Measurements from ENCODE around the gene PM20D2. TPM values are rescaled to one million over a fixed set of nuclear protein-coding genes. Genes with fewer than 3 reads are reported as not detected.

PM20D2 gene
- total and polyA plus RNA-seq, 4 donors: 3.1 to 21.5 (median 6.6) TPM

DNA sequence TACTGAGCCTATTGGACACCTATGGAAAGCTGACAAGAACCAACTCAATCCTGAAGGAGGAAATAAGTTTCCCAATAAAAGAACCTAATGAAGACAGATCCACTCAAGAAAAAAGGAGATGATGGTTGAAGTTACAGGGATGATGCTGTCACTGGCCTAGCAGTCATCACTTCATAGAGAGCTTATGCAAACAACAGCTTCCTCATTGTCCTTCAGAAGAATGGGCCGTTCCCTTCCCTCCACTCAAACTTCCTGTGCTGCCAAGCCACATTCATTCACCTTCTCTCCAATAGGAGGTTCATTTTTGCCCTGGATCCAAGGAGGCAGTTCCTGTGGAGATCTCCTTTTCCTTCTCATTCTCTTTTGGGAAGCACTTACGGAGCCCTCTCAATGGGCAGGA, 13.8 kb upstream of the PM20D2 start:
- TF ChIP-seq, protein P1, sequence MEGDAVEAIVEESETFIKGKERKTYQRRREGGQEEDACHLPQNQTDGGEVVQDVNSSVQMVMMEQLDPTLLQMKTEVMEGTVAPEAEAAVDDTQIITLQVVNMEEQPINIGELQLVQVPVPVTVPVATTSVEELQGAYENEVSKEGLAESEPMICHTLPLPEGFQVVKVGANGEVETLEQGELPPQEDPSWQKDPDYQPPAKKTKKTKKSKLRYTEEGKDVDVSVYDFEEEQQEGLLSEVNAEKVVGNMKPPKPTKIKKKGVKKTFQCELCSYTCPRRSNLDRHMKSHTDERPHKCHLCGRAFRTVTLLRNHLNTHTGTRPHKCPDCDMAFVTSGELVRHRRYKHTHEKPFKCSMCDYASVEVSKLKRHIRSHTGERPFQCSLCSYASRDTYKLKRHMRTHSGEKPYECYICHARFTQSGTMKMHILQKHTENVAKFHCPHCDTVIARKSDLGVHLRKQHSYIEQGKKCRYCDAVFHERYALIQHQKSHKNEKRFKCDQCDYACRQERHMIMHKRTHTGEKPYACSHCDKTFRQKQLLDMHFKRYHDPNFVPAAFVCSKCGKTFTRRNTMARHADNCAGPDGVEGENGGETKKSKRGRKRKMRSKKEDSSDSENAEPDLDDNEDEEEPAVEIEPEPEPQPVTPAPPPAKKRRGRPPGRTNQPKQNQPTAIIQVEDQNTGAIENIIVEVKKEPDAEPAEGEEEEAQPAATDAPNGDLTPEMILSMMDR (IDR thresholded peaks at IDR 0.05; ENCODE audit: control extremely low read depth, extremely low read depth): no peak
- no peaks in the 10 kb centered on the region for H3K36me3 ChIP-seq (ENCODE audit: control insufficient read depth in 4 of 4, insufficient read depth in 4 of 4, low read length in 4 of 4)
- no peaks in the 10 kb centered on the region for H3K4me1 ChIP-seq (ENCODE audit: control insufficient read depth in 5 of 5, insufficient read depth in 5 of 5, low read length in 5 of 5)
- 53 to 68% methylated on average over 2 of the region's 2 CpGs for WGBS, 2 donors
- DNase-seq (no peak), ATAC-seq (ENCODE audit: insufficient read depth, low FRiP score) (no peak)
- H3K4me3 ChIP-seq: no peak overlapping the region
- no peaks in the 10 kb centered on the region for H3K27me3 ChIP-seq (ENCODE audit: control insufficient read depth in 3 of 3, insufficient read depth in 3 of 3, low read length in 2 of 3)
- peaks cover 0 to 2% (median 0%) of the 10 kb centered on the region in 4 donors for H3K9me3 ChIP-seq (ENCODE audit: control insufficient read depth in 4 of 4, insufficient read depth in 3 of 4, low read length in 3 of 4)
- H3K9ac ChIP-seq (ENCODE audit: insufficient read depth in 1 of 2, low read length in 2 of 2): no peak overlapping the region
- no peak overlapping the region for H3K27ac ChIP-seq (ENCODE audit: low read depth in 1 of 2, low read length in 1 of 2)

DNA sequence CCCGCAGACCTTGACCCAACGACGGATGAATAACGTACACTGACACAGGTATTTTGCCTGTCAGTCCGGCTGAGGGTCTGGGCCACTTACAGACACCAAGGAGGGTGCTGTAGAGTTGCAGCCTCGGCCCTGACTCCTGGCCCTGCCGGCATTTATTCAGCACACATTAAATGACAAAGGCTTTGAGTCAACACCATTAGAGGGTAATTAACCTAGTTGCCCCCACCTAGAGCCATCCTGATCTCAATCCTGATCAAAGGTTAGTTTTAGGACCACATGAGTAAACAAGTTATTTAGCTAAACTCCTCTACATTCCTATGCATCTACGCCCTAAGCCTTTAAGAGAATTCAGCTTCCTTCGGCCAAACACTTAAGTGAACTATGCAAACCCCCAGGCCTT, 11.9 kb upstream of the PM20D2 start:
- H3K4me1 ChIP-seq (ENCODE audit: control insufficient read depth in 5 of 5, insufficient read depth in 5 of 5, low read length in 5 of 5): no peaks in the 10 kb centered on the region
- DNase-seq (no peak), ATAC-seq (ENCODE audit: insufficient read depth, low FRiP score) (no peak)
- TF ChIP-seq, protein P1 (IDR thresholded peaks at IDR 0.05; ENCODE audit: control extremely low read depth, extremely low read depth): no peak
- no peak overlapping the region for H3K27ac ChIP-seq (ENCODE audit: low read depth in 1 of 2, low read length in 1 of 2)
- no peak overlapping the region for H3K9ac ChIP-seq (ENCODE audit: insufficient read depth in 1 of 2, low read length in 2 of 2)
- 91 to 94% methylated on average over 9 of the region's 9 CpGs for WGBS, 2 donors
- no peaks in the 10 kb centered on the region for H3K27me3 ChIP-seq (ENCODE audit: control insufficient read depth in 3 of 3, insufficient read depth in 3 of 3, low read length in 2 of 3)
- H3K36me3 ChIP-seq (ENCODE audit: control insufficient read depth in 4 of 4, insufficient read depth in 4 of 4, low read length in 4 of 4): no peaks in the 10 kb centered on the region
- H3K4me3 ChIP-seq: no peak overlapping the region
- H3K9me3 ChIP-seq (ENCODE audit: control insufficient read depth in 4 of 4, insufficient read depth in 3 of 4, low read length in 3 of 4): peaks cover 0 to 2% (median 0%) of the 10 kb centered on the region in 4 donors

DNA sequence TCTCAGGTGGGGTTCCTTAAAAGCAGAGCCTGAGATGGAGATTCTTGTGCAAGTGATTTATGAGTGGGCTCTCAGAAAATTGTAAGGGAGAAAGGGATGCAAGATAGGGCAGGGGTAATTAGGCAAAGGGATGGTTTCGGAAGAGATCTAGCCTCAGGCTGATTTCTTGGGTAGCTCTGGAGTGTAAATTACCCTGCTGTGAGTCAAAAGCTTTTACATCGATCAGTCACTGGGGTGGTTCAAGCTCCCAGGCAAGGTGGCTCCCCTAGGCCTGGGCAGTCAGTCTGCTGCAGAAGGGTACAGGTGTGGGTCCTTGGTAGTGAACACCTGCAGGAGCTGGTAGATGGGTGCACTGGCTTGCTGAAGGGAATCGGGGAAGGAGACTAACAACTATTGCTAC, 11.1 kb upstream of the PM20D2 start:
- H3K9me3 ChIP-seq (ENCODE audit: control insufficient read depth in 4 of 4, insufficient read depth in 3 of 4, low read length in 3 of 4): peaks cover 0 to 2% (median 0%) of the 10 kb centered on the region in 4 donors
- DNase-seq (no peak), ATAC-seq (ENCODE audit: insufficient read depth, low FRiP score) (no peak)
- WGBS, 2 donors: 96% methylated on average over 3 of the region's 3 CpGs
- no peak overlapping the region for H3K27ac ChIP-seq (ENCODE audit: low read depth in 1 of 2, low read length in 1 of 2)
- TF ChIP-seq, protein P1 (IDR thresholded peaks at IDR 0.05; ENCODE audit: control extremely low read depth, extremely low read depth): no peak
- no peaks in the 10 kb centered on the region for H3K36me3 ChIP-seq (ENCODE audit: control insufficient read depth in 4 of 4, insufficient read depth in 4 of 4, low read length in 4 of 4)
- no peak overlapping the region for H3K9ac ChIP-seq (ENCODE audit: insufficient read depth in 1 of 2, low read length in 2 of 2)
- no peaks in the 10 kb centered on the region for H3K27me3 ChIP-seq (ENCODE audit: control insufficient read depth in 3 of 3, insufficient read depth in 3 of 3, low read length in 2 of 3)
- H3K4me3 ChIP-seq: no peak overlapping the region
- H3K4me1 ChIP-seq (ENCODE audit: control insufficient read depth in 5 of 5, insufficient read depth in 5 of 5, low read length in 5 of 5): no peaks in the 10 kb centered on the region

DNA sequence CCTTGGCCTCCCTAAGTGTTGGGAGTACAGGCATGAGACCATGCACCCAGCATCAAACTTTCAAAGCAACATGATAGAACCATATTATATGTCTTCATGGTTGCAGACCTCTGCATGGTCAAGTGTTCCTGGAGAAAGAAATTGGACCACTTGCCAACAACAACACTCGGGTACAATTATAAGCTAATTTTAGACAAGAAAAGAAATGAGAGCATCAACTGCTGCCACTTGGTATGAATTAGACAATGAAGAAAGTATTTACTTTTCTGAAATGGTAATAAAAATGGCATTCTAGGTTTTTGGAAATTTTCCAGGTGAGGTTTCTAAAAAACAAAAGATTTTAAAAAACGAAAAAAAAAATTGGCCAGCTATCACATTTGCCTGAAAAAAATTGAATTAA, 7.7 kb upstream of the PM20D2 start:
- TF ChIP-seq, protein P1 (IDR thresholded peaks at IDR 0.05; ENCODE audit: control extremely low read depth, extremely low read depth): no peak
- ATAC-seq (ENCODE audit: insufficient read depth, low FRiP score) (no peak), DNase-seq (no peak)
- Histone ChIP-seq H3K36me3 (ENCODE audit: control insufficient read depth in 4 of 4, insufficient read depth in 4 of 4, low read length in 4 of 4) (peaks cover 0 to 2% (median 0%) of the 10 kb centered on the region in 4 donors), H3K27ac (ENCODE audit: low read depth in 1 of 2, low read length in 1 of 2) (no peak overlapping the region), H3K4me1 (ENCODE audit: control insufficient read depth in 5 of 5, insufficient read depth in 5 of 5, low read length in 5 of 5) (no peaks in the 10 kb centered on the region), H3K4me3 (no peak overlapping the region), H3K9ac (ENCODE audit: insufficient read depth in 1 of 2, low read length in 2 of 2) (no peak overlapping the region), H3K27me3 (ENCODE audit: control insufficient read depth in 3 of 3, insufficient read depth in 3 of 3, low read length in 2 of 3) (no peaks in the 10 kb centered on the region), H3K9me3 (ENCODE audit: control insufficient read depth in 4 of 4, insufficient read depth in 3 of 4, low read length in 3 of 4) (no peaks in the 10 kb centered on the region)
- WGBS, 2 donors: 84 to 88% methylated on average over 2 of the region's 2 CpGs

Data from lung (tissue), 12 donors.